Mesodermal cell (in vitro differentiated cells): Measurements from ENCODE around the gene UCP1.

Source experiments
- H3K27ac ChIP-seq: 2 replicates; pipeline ENCODE4 v1.7.0; 2013; ENCODE audit warnings: mild to moderate bottlenecking, low read depth, low read length, moderate library complexity; ENCODE audit not compliant: severe bottlenecking
- H3K36me3 ChIP-seq: 2 replicates; pipeline ENCODE4 v1.7.1; 2013; ENCODE audit warnings: mild to moderate bottlenecking, low read length, moderate library complexity; ENCODE audit not compliant: control insufficient read depth, insufficient read depth
- H3K4me1 ChIP-seq: one replicate; pipeline ENCODE4 v1.7.1; 2013; ENCODE audit warnings: mild to moderate bottlenecking, low read length; ENCODE audit not compliant: insufficient read depth, control insufficient read depth, poor library complexity, severe bottlenecking
- H3K4me3 ChIP-seq: 2 replicates; pipeline ENCODE4 v1.7.0; 2013; ENCODE audit warnings: low read length, control low read depth, mild to moderate bottlenecking; ENCODE audit not compliant: insufficient read depth, poor library complexity, severe bottlenecking; ENCODE audit errors: extremely low read depth
- H3K9me3 ChIP-seq: 2 replicates; pipeline ENCODE4 v1.7.1; 2013; ENCODE audit warnings: mild to moderate bottlenecking, low read length, moderate library complexity; ENCODE audit not compliant: control insufficient read depth
- WGBS, 2 experiments: methylation state at CpG; one replicate each; pipeline ENCODE4 v1.1.5; 2013; ENCODE audit warnings: missing lambda C conversion rate in 2 of 2; ENCODE audit not compliant: insufficient coverage in 2 of 2; 5-methylcytosine and 5-hydroxymethylcytosine counted together

Gene UCP1

GRCh38 chr4:140600408-140600807, 31.6 kb upstream of the UCP1 start:
- Histone ChIP-seq H3K4me1 (no peaks in the 10 kb centered on the region), H3K36me3 (no peaks in the 10 kb centered on the region), H3K9me3 (no peaks in the 10 kb centered on the region), H3K27ac (no peak overlapping the region), H3K4me3 (no peak overlapping the region)
- 87 to 92% methylated on average over 8 of the region's 8 CpGs for WGBS, 2 experiments

- no peaks in the 10 kb centered on the region for H3K4me1 ChIP-seq
- WGBS, 2 experiments: 33% methylated on average over 1 of the region's 1 CpG; no CpG with 5 or more reads in 1 of the 2 experiments
Observed at GRCh38 chr4:140595065-140595464, 26.3 kb upstream of the UCP1 start.

GRCh38 chr4:140584439-140584838, 15.7 kb upstream of the UCP1 start:
- Histone ChIP-seq H3K9me3 (no peaks in the 10 kb centered on the region), H3K36me3 (no peaks in the 10 kb centered on the region), H3K4me1 (no peaks in the 10 kb centered on the region), H3K27ac (no peak overlapping the region), H3K4me3 (no peak overlapping the region)
- no CpG with 5 or more reads among the region's 1 CpG for WGBS, 2 experiments

More at GRCh38 chr4:140595065-140595464, 26.3 kb upstream of the UCP1 start:
- Histone ChIP-seq H3K27ac (no peak overlapping the region), H3K36me3 (no peaks in the 10 kb centered on the region), H3K4me3 (no peak overlapping the region), H3K9me3 (no peaks in the 10 kb centered on the region)

GRCh38 chr4:140581078-140581477, 12.3 kb upstream of the UCP1 start:
- Histone ChIP-seq H3K9me3 (no peaks in the 10 kb centered on the region), H3K36me3 (no peaks in the 10 kb centered on the region), H3K4me1 (no peaks in the 10 kb centered on the region), H3K4me3 (no peak overlapping the region), H3K27ac (no peak overlapping the region)
- WGBS, 2 experiments: 68 to 92% methylated on average over 2 of the region's 3 CpGs

GRCh38 chr4:140579278-140579677, 10.5 kb upstream of the UCP1 start:
- H3K4me3 ChIP-seq: no peak overlapping the region

GRCh38 chr4:140575489-140575888, 6.7 kb upstream of the UCP1 start:
- 67 to 85% methylated on average over 2 to 4 of the region's 4 CpGs for WGBS, 2 experiments
- no peak overlapping the region for H3K27ac ChIP-seq
- no peak overlapping the region for H3K4me3 ChIP-seq
- no peaks in the 10 kb centered on the region for H3K36me3 ChIP-seq
- no peaks in the 10 kb centered on the region for H3K9me3 ChIP-seq
- no peaks in the 10 kb centered on the region for H3K4me1 ChIP-seq

More at GRCh38 chr4:140579278-140579677, 10.5 kb upstream of the UCP1 start:
- H3K9me3 ChIP-seq: no peaks in the 10 kb centered on the region
- no peaks in the 10 kb centered on the region for H3K4me1 ChIP-seq
- H3K27ac ChIP-seq: no peak overlapping the region
- no peaks in the 10 kb centered on the region for H3K36me3 ChIP-seq
- 94 to 95% methylated on average over 15 to 19 of the region's 27 CpGs for WGBS, 2 experiments

GRCh38 chr4:140571620-140572019, 2.9 kb upstream of the UCP1 start:
- no CpG with 5 or more reads among the region's 2 CpGs for WGBS, 2 experiments
- Histone ChIP-seq H3K4me1 (peaks cover 10% of the 10 kb centered on the region), H3K9me3 (no peaks in the 10 kb centered on the region), H3K4me3 (no peak overlapping the region), H3K27ac (no peak overlapping the region), H3K36me3 (no peaks in the 10 kb centered on the region)

GRCh38 chr4:140569307-140569638, 512 bp upstream of the UCP1 start:
- H3K4me1 ChIP-seq: peaks cover 10% of the 10 kb centered on the region
- 33 to 49% methylated on average over 3 to 5 of the region's 7 CpGs for WGBS, 2 experiments
- peak overlapping the region; percentile 35 for H3K4me3 ChIP-seq
- no peaks in the 10 kb centered on the region for H3K9me3 ChIP-seq
- no peaks in the 10 kb centered on the region for H3K36me3 ChIP-seq
- H3K27ac ChIP-seq: no peak overlapping the region

GRCh38 chr4:140559696-140560095, 9.1 kb downstream of the UCP1 start:
- Histone ChIP-seq H3K36me3 (no peaks in the 10 kb centered on the region), H3K4me3 (no peak overlapping the region), H3K27ac (no peak overlapping the region), H3K4me1 (no peaks in the 10 kb centered on the region), H3K9me3 (no peaks in the 10 kb centered on the region)
- 88 to 100% methylated on average over 5 to 6 of the region's 6 CpGs for WGBS, 2 experiments

GRCh38 chr4:140557831-140558435, 10.8 kb downstream of the UCP1 start:
- no peaks in the 10 kb centered on the region for H3K9me3 ChIP-seq
- 63 to 94% methylated on average over 2 of the region's 4 CpGs for WGBS, 2 experiments
- no peak overlapping the region for H3K4me3 ChIP-seq
- no peaks in the 10 kb centered on the region for H3K36me3 ChIP-seq
- no peak overlapping the region for H3K27ac ChIP-seq
- H3K4me1 ChIP-seq: no peaks in the 10 kb centered on the region

- no peaks in the 10 kb centered on the region for H3K9me3 ChIP-seq
- H3K4me3 ChIP-seq: no peak overlapping the region
- WGBS, 2 experiments: 93 to 100% methylated on average over 3 to 5 of the region's 6 CpGs
- no peaks in the 10 kb centered on the region for H3K4me1 ChIP-seq
- no peak overlapping the region for H3K27ac ChIP-seq
- no peaks in the 10 kb centered on the region for H3K36me3 ChIP-seq
Observed at GRCh38 chr4:140556372-140557085, 12.2 kb downstream of the UCP1 start.
